ENCODE results near the gene FGF14.

The FGF14 gene

GRCh38 chr13:101944521-101944920 lies 457.3 kb downstream of the FGF14 start:
- Histone ChIP-seq H3K27ac (ENCODE audit: low read depth, low read length) (no peak overlapping the region), H3K4me3 (ENCODE audit: low read depth in 1 of 5, low read length in 5 of 5) (no peak overlapping the region), H3K36me3 (ENCODE audit: control insufficient read depth in 5 of 5, insufficient read depth in 5 of 5, low read length in 5 of 5) (no peaks in the 10 kb centered on the region)

GRCh38 chr13:101942535-101943157 lies 459.2 kb downstream of the FGF14 start:
- no peaks in the 10 kb centered on the region for H3K9me3 ChIP-seq (ENCODE audit: control insufficient read depth in 5 of 5, low read length in 5 of 5)
- H3K4me3 ChIP-seq (ENCODE audit: low read depth in 1 of 5, low read length in 5 of 5) = no peak overlapping the region
- no peak overlapping the region for H3K27ac ChIP-seq (ENCODE audit: low read depth, low read length)
- H3K4me1 ChIP-seq (ENCODE audit: control insufficient read depth in 5 of 5, insufficient read depth in 5 of 5, low read length in 5 of 5) = peaks cover 0 to 11% (median 6%) of the 10 kb centered on the region in 5 donors
- H3K27me3 ChIP-seq (ENCODE audit: control insufficient read depth in 5 of 5, insufficient read depth in 4 of 5, low read length in 5 of 5) = no peaks in the 10 kb centered on the region
- no peaks in the 10 kb centered on the region for H3K36me3 ChIP-seq (ENCODE audit: control insufficient read depth in 5 of 5, insufficient read depth in 5 of 5, low read length in 5 of 5)
- H3K9ac ChIP-seq (ENCODE audit: low read length in 5 of 5) = no peak overlapping the region

More at GRCh38 chr13:101944521-101944920, 457.3 kb downstream of the FGF14 start:
- H3K9ac ChIP-seq (ENCODE audit: low read length in 5 of 5) = no peak overlapping the region
- no peaks in the 10 kb centered on the region for H3K27me3 ChIP-seq (ENCODE audit: control insufficient read depth in 5 of 5, insufficient read depth in 4 of 5, low read length in 5 of 5)
- peaks cover 0 to 11% (median 6%) of the 10 kb centered on the region in 5 donors for H3K4me1 ChIP-seq (ENCODE audit: control insufficient read depth in 5 of 5, insufficient read depth in 5 of 5, low read length in 5 of 5)
- no peaks in the 10 kb centered on the region for H3K9me3 ChIP-seq (ENCODE audit: control insufficient read depth in 5 of 5, low read length in 5 of 5)

- Histone ChIP-seq H3K9me3 (ENCODE audit: control insufficient read depth in 5 of 5, low read length in 5 of 5) (no peaks in the 10 kb centered on the region), H3K27ac (ENCODE audit: low read depth, low read length) (no peak overlapping the region), H3K9ac (ENCODE audit: low read length in 5 of 5) (no peak overlapping the region), H3K36me3 (ENCODE audit: control insufficient read depth in 5 of 5, insufficient read depth in 5 of 5, low read length in 5 of 5) (no peaks in the 10 kb centered on the region), H3K4me3 (ENCODE audit: low read depth in 1 of 5, low read length in 5 of 5) (no peak overlapping the region), H3K4me1 (ENCODE audit: control insufficient read depth in 5 of 5, insufficient read depth in 5 of 5, low read length in 5 of 5) (peaks cover 0 to 11% (median 6%) of the 10 kb centered on the region in 5 donors), H3K27me3 (ENCODE audit: control insufficient read depth in 5 of 5, insufficient read depth in 4 of 5, low read length in 5 of 5) (no peaks in the 10 kb centered on the region)
Measured at GRCh38 chr13:101942038-101942437, 459.8 kb downstream of the FGF14 start.

- Histone ChIP-seq H3K27me3 (ENCODE audit: control insufficient read depth in 5 of 5, insufficient read depth in 4 of 5, low read length in 5 of 5) (no peaks in the 10 kb centered on the region), H3K9ac (ENCODE audit: low read length in 5 of 5) (no peak overlapping the region), H3K9me3 (ENCODE audit: control insufficient read depth in 5 of 5, low read length in 5 of 5) (no peaks in the 10 kb centered on the region), H3K4me3 (ENCODE audit: low read depth in 1 of 5, low read length in 5 of 5) (no peak overlapping the region), H3K27ac (ENCODE audit: low read depth, low read length) (no peak overlapping the region), H3K4me1 (ENCODE audit: control insufficient read depth in 5 of 5, insufficient read depth in 5 of 5, low read length in 5 of 5) (peaks cover 0 to 11% (median 6%) of the 10 kb centered on the region in 5 donors), H3K36me3 (ENCODE audit: control insufficient read depth in 5 of 5, insufficient read depth in 5 of 5, low read length in 5 of 5) (no peaks in the 10 kb centered on the region)
Measured at GRCh38 chr13:101941095-101941783, 460.6 kb downstream of the FGF14 start.

GRCh38 chr13:101939370-101939769 lies 462.5 kb downstream of the FGF14 start:
- no peak overlapping the region for H3K4me3 ChIP-seq (ENCODE audit: low read depth in 1 of 5, low read length in 5 of 5)
- no peaks in the 10 kb centered on the region for H3K27me3 ChIP-seq (ENCODE audit: control insufficient read depth in 5 of 5, insufficient read depth in 4 of 5, low read length in 5 of 5)
- no peak overlapping the region for H3K27ac ChIP-seq (ENCODE audit: low read depth, low read length)
- no peaks in the 10 kb centered on the region for H3K36me3 ChIP-seq (ENCODE audit: control insufficient read depth in 5 of 5, insufficient read depth in 5 of 5, low read length in 5 of 5)
- H3K9ac ChIP-seq (ENCODE audit: low read length in 5 of 5) = no peak overlapping the region
- H3K4me1 ChIP-seq (ENCODE audit: control insufficient read depth in 5 of 5, insufficient read depth in 5 of 5, low read length in 5 of 5) = peaks cover 0 to 11% (median 6%) of the 10 kb centered on the region in 5 donors
- H3K9me3 ChIP-seq (ENCODE audit: control insufficient read depth in 5 of 5, low read length in 5 of 5) = no peaks in the 10 kb centered on the region

GRCh38 chr13:101935828-101936227 lies 466.0 kb downstream of the FGF14 start:
- Histone ChIP-seq H3K27ac (ENCODE audit: low read depth, low read length) (no peak overlapping the region), H3K4me1 (ENCODE audit: control insufficient read depth in 5 of 5, insufficient read depth in 5 of 5, low read length in 5 of 5) (peaks cover 0 to 1% (median 0%) of the 10 kb centered on the region in 5 donors), H3K4me3 (ENCODE audit: low read depth in 1 of 5, low read length in 5 of 5) (no peak overlapping the region), H3K27me3 (ENCODE audit: control insufficient read depth in 5 of 5, insufficient read depth in 4 of 5, low read length in 5 of 5) (no peaks in the 10 kb centered on the region), H3K9me3 (ENCODE audit: control insufficient read depth in 5 of 5, low read length in 5 of 5) (no peaks in the 10 kb centered on the region), H3K9ac (ENCODE audit: low read length in 5 of 5) (no peak overlapping the region), H3K36me3 (ENCODE audit: control insufficient read depth in 5 of 5, insufficient read depth in 5 of 5, low read length in 5 of 5) (no peaks in the 10 kb centered on the region)

- no peaks in the 10 kb centered on the region for H3K27me3 ChIP-seq (ENCODE audit: control insufficient read depth in 5 of 5, insufficient read depth in 4 of 5, low read length in 5 of 5)
- no peaks in the 10 kb centered on the region for H3K9me3 ChIP-seq (ENCODE audit: control insufficient read depth in 5 of 5, low read length in 5 of 5)
- H3K4me1 ChIP-seq (ENCODE audit: control insufficient read depth in 5 of 5, insufficient read depth in 5 of 5, low read length in 5 of 5) = peaks cover 0 to 7% (median 3%) of the 10 kb centered on the region in 5 donors
- H3K4me3 ChIP-seq (ENCODE audit: low read depth in 1 of 5, low read length in 5 of 5) = no peak overlapping the region
- no peak overlapping the region for H3K9ac ChIP-seq (ENCODE audit: low read length in 5 of 5)
- H3K36me3 ChIP-seq (ENCODE audit: control insufficient read depth in 5 of 5, insufficient read depth in 5 of 5, low read length in 5 of 5) = no peaks in the 10 kb centered on the region
- no peak overlapping the region for H3K27ac ChIP-seq (ENCODE audit: low read depth, low read length)
Measured at GRCh38 chr13:101931186-101931585, 470.7 kb downstream of the FGF14 start.

GRCh38 chr13:101930331-101930730 lies 471.5 kb downstream of the FGF14 start:
- Histone ChIP-seq H3K4me1 (ENCODE audit: control insufficient read depth in 5 of 5, insufficient read depth in 5 of 5, low read length in 5 of 5) (peaks cover 0 to 7% (median 3%) of the 10 kb centered on the region in 5 donors), H3K27me3 (ENCODE audit: control insufficient read depth in 5 of 5, insufficient read depth in 4 of 5, low read length in 5 of 5) (no peaks in the 10 kb centered on the region), H3K4me3 (ENCODE audit: low read depth in 1 of 5, low read length in 5 of 5) (no peak overlapping the region), H3K27ac (ENCODE audit: low read depth, low read length) (no peak overlapping the region), H3K9ac (ENCODE audit: low read length in 5 of 5) (no peak overlapping the region), H3K36me3 (ENCODE audit: control insufficient read depth in 5 of 5, insufficient read depth in 5 of 5, low read length in 5 of 5) (no peaks in the 10 kb centered on the region), H3K9me3 (ENCODE audit: control insufficient read depth in 5 of 5, low read length in 5 of 5) (no peaks in the 10 kb centered on the region)

GRCh38 chr13:101925731-101926130 lies 476.1 kb downstream of the FGF14 start:
- Histone ChIP-seq H3K36me3 (ENCODE audit: control insufficient read depth in 5 of 5, insufficient read depth in 5 of 5, low read length in 5 of 5) (no peaks in the 10 kb centered on the region), H3K4me1 (ENCODE audit: control insufficient read depth in 5 of 5, insufficient read depth in 5 of 5, low read length in 5 of 5) (peaks cover 0 to 7% (median 3%) of the 10 kb centered on the region in 5 donors), H3K27ac (ENCODE audit: low read depth, low read length) (no peak overlapping the region), H3K9me3 (ENCODE audit: control insufficient read depth in 5 of 5, low read length in 5 of 5) (no peaks in the 10 kb centered on the region), H3K9ac (ENCODE audit: low read length in 5 of 5) (no peak overlapping the region), H3K4me3 (ENCODE audit: low read depth in 1 of 5, low read length in 5 of 5) (no peak overlapping the region), H3K27me3 (ENCODE audit: control insufficient read depth in 5 of 5, insufficient read depth in 4 of 5, low read length in 5 of 5) (peaks cover 0 to 8% (median 3%) of the 10 kb centered on the region in 5 donors)

GRCh38 chr13:101919541-101920181 lies 482.2 kb downstream of the FGF14 start:
- Histone ChIP-seq H3K4me1 (ENCODE audit: control insufficient read depth in 5 of 5, insufficient read depth in 5 of 5, low read length in 5 of 5) (peaks cover 0 to 14% (median 7%) of the 10 kb centered on the region in 5 donors), H3K9ac (ENCODE audit: low read length in 5 of 5) (no peak overlapping the region), H3K27ac (ENCODE audit: low read depth, low read length) (no peak overlapping the region), H3K4me3 (ENCODE audit: low read depth in 1 of 5, low read length in 5 of 5) (no peak overlapping the region), H3K9me3 (ENCODE audit: control insufficient read depth in 5 of 5, low read length in 5 of 5) (peaks cover 0 to 3% (median 0%) of the 10 kb centered on the region in 5 donors), H3K27me3 (ENCODE audit: control insufficient read depth in 5 of 5, insufficient read depth in 4 of 5, low read length in 5 of 5) (peaks cover 32 to 52% (median 35%) of the 10 kb centered on the region in 5 donors), H3K36me3 (ENCODE audit: control insufficient read depth in 5 of 5, insufficient read depth in 5 of 5, low read length in 5 of 5) (no peaks in the 10 kb centered on the region)
